RPMI7951 (cell line): Measurements from ENCODE around the gene PTPRG. TPM values are rescaled to one million over a fixed set of nuclear protein-coding genes. Genes with fewer than 3 reads are reported as not detected.

Experiments
- DNase-seq: peaks from one replicate; pipeline ENCODE4 v3.0.0-alpha.2; 2012; ENCODE audit warnings: low read depth
- total RNA-seq: library from RNA; depleted of rRNA; stranded (reverse); fragments of >200 nt; shearing (Covaris generic); gene quantifications from 2 replicates; pipeline ENCODE4 v1.2.3, GENCODE V29; 2014

PTPRG gene
- total RNA-seq, 1 experiment from 2014 or later: 43.0 TPM

GRCh38 chr3:61861410-61861809, 300.0 kb downstream of the PTPRG start:
- DNase-seq: no peak

GRCh38 chr3:61862614-61863289, 301.4 kb downstream of the PTPRG start:
- no peak for DNase-seq

- no peak for DNase-seq
Measured at GRCh38 chr3:61863579-61863978, 302.2 kb downstream of the PTPRG start.

- no peak for DNase-seq
Measured at GRCh38 chr3:61864886-61865285, 303.5 kb downstream of the PTPRG start.

GRCh38 chr3:61865466-61866152, 304.2 kb downstream of the PTPRG start:
- no peak for DNase-seq

- no peak for DNase-seq
Measured at GRCh38 chr3:61866153-61866542, 304.8 kb downstream of the PTPRG start.

- no peak for DNase-seq
Measured at GRCh38 chr3:61866961-61867461, 305.6 kb downstream of the PTPRG start.

- no peak for DNase-seq
Measured at GRCh38 chr3:61868499-61868898, 307.1 kb downstream of the PTPRG start.

GRCh38 chr3:61869371-61869770, 308.0 kb downstream of the PTPRG start:
- no peak for DNase-seq

- no peak for DNase-seq
Measured at GRCh38 chr3:61871644-61872043, 310.3 kb downstream of the PTPRG start.

GRCh38 chr3:61872077-61872706, 310.8 kb downstream of the PTPRG start:
- DNase-seq: no peak

- DNase-seq: no peak
Measured at GRCh38 chr3:61875046-61875844, 313.9 kb downstream of the PTPRG start.

GRCh38 chr3:61875976-61876671, 314.8 kb downstream of the PTPRG start:
- DNase-seq: no peak

GRCh38 chr3:61876797-61877196, 315.4 kb downstream of the PTPRG start:
- DNase-seq: no peak

- DNase-seq: peak; percentile 14
Measured at GRCh38 chr3:61877359-61878138, 316.2 kb downstream of the PTPRG start.

- DNase-seq: no peak
Measured at GRCh38 chr3:61882253-61882652, 320.9 kb downstream of the PTPRG start.

GRCh38 chr3:61884794-61885193, 323.4 kb downstream of the PTPRG start:
- DNase-seq: no peak

GRCh38 chr3:61885414-61885813, 324.0 kb downstream of the PTPRG start:
- DNase-seq: no peak

- DNase-seq: no peak
Measured at GRCh38 chr3:61887206-61887605, 325.8 kb downstream of the PTPRG start.

- DNase-seq: no peak
Measured at GRCh38 chr3:61889259-61889658, 327.9 kb downstream of the PTPRG start.

GRCh38 chr3:61890167-61890566, 328.8 kb downstream of the PTPRG start:
- no peak for DNase-seq
